Measurements from ENCODE around the gene ZNF280D. TPM values are rescaled to one million over a fixed set of nuclear protein-coding genes. Genes with fewer than 3 reads are reported as not detected.
A peak's percentile ranks its signal among the peaks of the same experiment; 100 is the strongest.
"Not testable (repeated sequence)": the region's sequence is repeated elsewhere in the genome, so short reads cannot be mapped to it uniquely, and the experiment has no call there.

ZNF280D gene
- total and polyA plus RNA-seq, 2 donors (not counting 1 experiment from before 2014, with no cell fraction given), result 11.9 to 37.7 TPM

- peaks cover 2% of the 10 kb centered on the region for H4K20me1 ChIP-seq (ENCODE audit: control insufficient read depth, extremely low read depth, insufficient read depth, low read length)
- no peak for DNase-seq (ENCODE audit: low read depth in 2 of 2)
- TF ChIP-seq, protein P1, sequence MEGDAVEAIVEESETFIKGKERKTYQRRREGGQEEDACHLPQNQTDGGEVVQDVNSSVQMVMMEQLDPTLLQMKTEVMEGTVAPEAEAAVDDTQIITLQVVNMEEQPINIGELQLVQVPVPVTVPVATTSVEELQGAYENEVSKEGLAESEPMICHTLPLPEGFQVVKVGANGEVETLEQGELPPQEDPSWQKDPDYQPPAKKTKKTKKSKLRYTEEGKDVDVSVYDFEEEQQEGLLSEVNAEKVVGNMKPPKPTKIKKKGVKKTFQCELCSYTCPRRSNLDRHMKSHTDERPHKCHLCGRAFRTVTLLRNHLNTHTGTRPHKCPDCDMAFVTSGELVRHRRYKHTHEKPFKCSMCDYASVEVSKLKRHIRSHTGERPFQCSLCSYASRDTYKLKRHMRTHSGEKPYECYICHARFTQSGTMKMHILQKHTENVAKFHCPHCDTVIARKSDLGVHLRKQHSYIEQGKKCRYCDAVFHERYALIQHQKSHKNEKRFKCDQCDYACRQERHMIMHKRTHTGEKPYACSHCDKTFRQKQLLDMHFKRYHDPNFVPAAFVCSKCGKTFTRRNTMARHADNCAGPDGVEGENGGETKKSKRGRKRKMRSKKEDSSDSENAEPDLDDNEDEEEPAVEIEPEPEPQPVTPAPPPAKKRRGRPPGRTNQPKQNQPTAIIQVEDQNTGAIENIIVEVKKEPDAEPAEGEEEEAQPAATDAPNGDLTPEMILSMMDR (conservative IDR thresholded peaks at IDR 0.05 in 1 of 2, IDR thresholded peaks at IDR 0.05 in 1 of 2; ENCODE audit: low read depth in 1 of 2, low read length in 2 of 2), result no peak
- no peak for TF ChIP-seq EZH2 (IDR thresholded peaks at IDR 0.05; ENCODE audit: low read length, missing control alignments)
- H3K27me3 ChIP-seq (ENCODE audit: control insufficient read depth, insufficient read depth, low read length), result no peaks in the 10 kb centered on the region
- no peaks in the 10 kb centered on the region for H3K9me3 ChIP-seq (ENCODE audit: control insufficient read depth, insufficient read depth, low read depth, low read length)
- H2AFZ ChIP-seq (ENCODE audit: low read length), result no peak overlapping the region
- no peak overlapping the region for H3K9ac ChIP-seq (ENCODE audit: insufficient read depth, low read length)
- H3K36me3 ChIP-seq (ENCODE audit: control insufficient read depth, insufficient read depth, low read length), result no peaks in the 10 kb centered on the region
- no peak overlapping the region for H3K4me2 ChIP-seq (ENCODE audit: extremely low read depth, insufficient read depth, low read length)
- H3K79me2 ChIP-seq (ENCODE audit: control insufficient read depth, insufficient read depth, low read length), result peaks cover 42% of the 10 kb centered on the region
- H3K27ac ChIP-seq (ENCODE audit: insufficient read depth, low read length), result no peak overlapping the region
- H3K4me1 ChIP-seq (ENCODE audit: control insufficient read depth, extremely low read depth, insufficient read depth, low read length), result no peaks in the 10 kb centered on the region
- H3K4me3 ChIP-seq (replicated peaks in 1 of 4; ENCODE audit: control extremely low read depth in 1 of 4, insufficient read depth in 1 of 4, low read depth in 3 of 4, low read length in 4 of 4), result no peak overlapping the region
Observed at GRCh38 chr15:56718560-56718959, 14.7 kb downstream of the ZNF280D start.

DNA sequence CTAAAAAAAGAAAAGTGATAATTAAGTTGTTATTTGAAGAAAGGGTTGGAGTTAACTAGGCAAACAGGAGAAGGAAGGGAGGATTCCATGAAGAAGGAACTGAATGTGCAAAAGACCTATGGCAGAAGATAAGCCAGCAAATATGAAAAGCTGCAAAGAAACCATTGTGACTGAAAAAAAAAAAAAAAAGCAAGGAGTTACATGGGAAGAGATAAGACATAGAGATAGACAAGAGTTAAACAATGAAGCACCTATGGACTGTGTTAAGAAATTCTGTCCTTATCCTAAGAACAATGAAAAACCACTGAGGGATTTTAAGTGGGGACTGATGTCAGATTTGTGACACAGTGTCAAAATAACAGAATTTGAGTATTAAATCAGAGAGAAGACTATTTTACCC lies 17.0 kb downstream of the ZNF280D start:
- no peak for DNase-seq (ENCODE audit: low read depth in 2 of 2)
- H4K20me1 ChIP-seq (ENCODE audit: control insufficient read depth, extremely low read depth, insufficient read depth, low read length), result peaks cover 2% of the 10 kb centered on the region
- peaks cover 43% of the 10 kb centered on the region for H3K79me2 ChIP-seq (ENCODE audit: control insufficient read depth, insufficient read depth, low read length)
- no peak overlapping the region for H3K27ac ChIP-seq (ENCODE audit: insufficient read depth, low read length)
- no peak overlapping the region for H3K9ac ChIP-seq (ENCODE audit: insufficient read depth, low read length)
- no peak overlapping the region for H3K4me3 ChIP-seq (replicated peaks in 1 of 4; ENCODE audit: control extremely low read depth in 1 of 4, insufficient read depth in 1 of 4, low read depth in 3 of 4, low read length in 4 of 4)
- H3K4me1 ChIP-seq (ENCODE audit: control insufficient read depth, extremely low read depth, insufficient read depth, low read length), result no peaks in the 10 kb centered on the region
- H3K9me3 ChIP-seq (ENCODE audit: control insufficient read depth, insufficient read depth, low read depth, low read length), result no peaks in the 10 kb centered on the region
- no peak overlapping the region for H3K4me2 ChIP-seq (ENCODE audit: extremely low read depth, insufficient read depth, low read length)
- no peak overlapping the region for H2AFZ ChIP-seq (ENCODE audit: low read length)
- TF ChIP-seq, protein P1 (conservative IDR thresholded peaks at IDR 0.05 in 1 of 2, IDR thresholded peaks at IDR 0.05 in 1 of 2; ENCODE audit: low read depth in 1 of 2, low read length in 2 of 2), result no peak
- no peak for TF ChIP-seq EZH2 (IDR thresholded peaks at IDR 0.05; ENCODE audit: low read length, missing control alignments)
- no peaks in the 10 kb centered on the region for H3K36me3 ChIP-seq (ENCODE audit: control insufficient read depth, insufficient read depth, low read length)
- no peaks in the 10 kb centered on the region for H3K27me3 ChIP-seq (ENCODE audit: control insufficient read depth, insufficient read depth, low read length)

DNA sequence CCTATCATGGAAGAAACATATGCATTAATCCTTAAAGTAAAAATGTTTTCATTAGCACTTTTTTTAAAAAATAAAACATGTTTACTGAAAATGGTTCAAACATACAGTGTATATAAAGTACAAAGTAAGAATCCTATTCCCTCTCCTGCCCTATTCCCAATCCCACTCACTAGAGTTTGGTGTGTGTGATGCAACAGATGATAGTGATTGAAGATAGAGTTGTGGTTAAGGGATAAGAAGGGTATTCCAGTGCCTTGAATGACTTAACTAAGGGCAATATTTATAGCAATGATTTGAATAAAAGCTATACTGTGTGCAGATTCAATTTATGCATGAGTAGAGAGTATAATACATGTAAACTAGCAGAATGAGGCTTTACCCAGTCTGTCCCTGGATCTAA lies 18.1 kb downstream of the ZNF280D start:
- H4K20me1 ChIP-seq (ENCODE audit: control insufficient read depth, extremely low read depth, insufficient read depth, low read length), result peaks cover 2% of the 10 kb centered on the region
- peak; percentile 27 to 30 for DNase-seq (ENCODE audit: low read depth in 2 of 2)

DNA sequence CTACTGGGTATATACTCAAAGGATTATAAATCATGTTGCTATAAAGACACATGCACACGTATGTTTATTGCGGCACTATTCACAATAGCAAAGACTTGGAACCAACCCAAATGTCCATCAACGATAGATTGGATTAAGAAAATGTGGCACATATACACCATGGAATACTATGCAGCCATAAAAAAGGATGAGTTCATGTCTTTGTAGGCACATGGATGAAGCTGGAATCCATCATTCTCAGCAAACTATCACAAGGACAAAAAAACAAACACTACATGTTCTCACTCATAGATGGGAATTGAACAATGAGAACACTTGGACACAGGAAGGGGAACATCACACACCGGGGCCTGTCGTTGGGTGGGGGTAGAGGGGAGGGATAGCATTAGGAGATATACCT lies 23.8 kb downstream of the ZNF280D start:
- H3K36me3 ChIP-seq (ENCODE audit: control insufficient read depth, insufficient read depth, low read length); H3K4me1 ChIP-seq (ENCODE audit: control insufficient read depth, extremely low read depth, insufficient read depth, low read length); H3K9ac ChIP-seq (ENCODE audit: insufficient read depth, low read length); H4K20me1 ChIP-seq (ENCODE audit: control insufficient read depth, extremely low read depth, insufficient read depth, low read length); H3K4me2 ChIP-seq (ENCODE audit: extremely low read depth, insufficient read depth, low read length); H3K9me3 ChIP-seq (ENCODE audit: control insufficient read depth, insufficient read depth, low read depth, low read length); H3K4me3 ChIP-seq (replicated peaks in 1 of 4; ENCODE audit: control extremely low read depth in 1 of 4, insufficient read depth in 1 of 4, low read depth in 3 of 4, low read length in 4 of 4); DNase-seq (ENCODE audit: low read depth in 2 of 2); H2AFZ ChIP-seq (ENCODE audit: low read length); H3K27me3 ChIP-seq (ENCODE audit: control insufficient read depth, insufficient read depth, low read length); H3K27ac ChIP-seq (ENCODE audit: insufficient read depth, low read length): not testable (repeated sequence)
- peaks cover 15% of the 10 kb centered on the region for H3K79me2 ChIP-seq (ENCODE audit: control insufficient read depth, insufficient read depth, low read length)

More for the DNA sequence above, 18.1 kb downstream of the ZNF280D start:
- Histone ChIP-seq H3K27ac (ENCODE audit: insufficient read depth, low read length) (no peak overlapping the region), H3K4me2 (ENCODE audit: extremely low read depth, insufficient read depth, low read length) (no peak overlapping the region), H3K79me2 (ENCODE audit: control insufficient read depth, insufficient read depth, low read length) (peaks cover 42% of the 10 kb centered on the region), H3K27me3 (ENCODE audit: control insufficient read depth, insufficient read depth, low read length) (no peaks in the 10 kb centered on the region), H3K4me1 (ENCODE audit: control insufficient read depth, extremely low read depth, insufficient read depth, low read length) (no peaks in the 10 kb centered on the region), H2AFZ (ENCODE audit: low read length) (no peak overlapping the region), H3K9ac (ENCODE audit: insufficient read depth, low read length) (no peak overlapping the region), H3K9me3 (ENCODE audit: control insufficient read depth, insufficient read depth, low read depth, low read length) (no peaks in the 10 kb centered on the region), H3K36me3 (ENCODE audit: control insufficient read depth, insufficient read depth, low read length) (no peaks in the 10 kb centered on the region), H3K4me3 (replicated peaks in 1 of 4; ENCODE audit: control extremely low read depth in 1 of 4, insufficient read depth in 1 of 4, low read depth in 3 of 4, low read length in 4 of 4) (no peak overlapping the region)
- TF ChIP-seq EZH2 (IDR thresholded peaks at IDR 0.05; ENCODE audit: low read length, missing control alignments), result no peak
- TF ChIP-seq, protein P1 (conservative IDR thresholded peaks at IDR 0.05 in 1 of 2, IDR thresholded peaks at IDR 0.05 in 1 of 2; ENCODE audit: low read depth in 1 of 2, low read length in 2 of 2), result no peak
